ENCODE results near the gene OSBPL1A. TPM values are rescaled to one million over a fixed set of nuclear protein-coding genes. Genes with fewer than 3 reads are reported as not detected.
A peak's percentile ranks its signal among the peaks of the same experiment; 100 is the strongest.

The OSBPL1A gene
- total and polyA plus RNA-seq, 2 experiments from 2014 or later, result 23.1 to 33.3 TPM

DNA sequence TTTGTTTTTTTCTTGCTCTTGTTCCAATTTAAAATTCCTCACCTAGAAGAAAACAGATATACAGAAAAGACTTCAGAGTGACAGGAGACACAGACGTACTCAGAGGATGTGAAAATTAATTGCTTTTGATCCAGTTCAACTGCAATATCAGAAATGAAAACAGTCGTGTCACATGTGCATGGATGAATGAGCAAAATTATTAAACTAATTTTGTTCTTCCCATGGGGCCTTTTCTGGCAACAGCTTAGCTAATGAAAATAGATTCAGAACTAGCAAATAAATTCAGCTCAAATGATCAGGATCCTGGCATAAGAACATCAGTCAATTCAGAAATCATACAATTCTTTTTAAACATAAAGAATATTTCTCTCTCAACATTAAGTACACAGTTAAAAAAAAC lies 158.3 kb downstream of the OSBPL1A start:
- H3K27me3 ChIP-seq, result no peaks in the 10 kb centered on the region
- no peak for DNase-seq (ENCODE audit: low read depth in 1 of 2, low spot score in 1 of 2)
- no peaks in the 10 kb centered on the region for H3K36me3 ChIP-seq
- H3K9me3 ChIP-seq (ENCODE audit: low read depth), result no peaks in the 10 kb centered on the region
- peaks cover 18% of the 10 kb centered on the region for H3K4me1 ChIP-seq (ENCODE audit: low read depth)
- TF ChIP-seq, protein P1, sequence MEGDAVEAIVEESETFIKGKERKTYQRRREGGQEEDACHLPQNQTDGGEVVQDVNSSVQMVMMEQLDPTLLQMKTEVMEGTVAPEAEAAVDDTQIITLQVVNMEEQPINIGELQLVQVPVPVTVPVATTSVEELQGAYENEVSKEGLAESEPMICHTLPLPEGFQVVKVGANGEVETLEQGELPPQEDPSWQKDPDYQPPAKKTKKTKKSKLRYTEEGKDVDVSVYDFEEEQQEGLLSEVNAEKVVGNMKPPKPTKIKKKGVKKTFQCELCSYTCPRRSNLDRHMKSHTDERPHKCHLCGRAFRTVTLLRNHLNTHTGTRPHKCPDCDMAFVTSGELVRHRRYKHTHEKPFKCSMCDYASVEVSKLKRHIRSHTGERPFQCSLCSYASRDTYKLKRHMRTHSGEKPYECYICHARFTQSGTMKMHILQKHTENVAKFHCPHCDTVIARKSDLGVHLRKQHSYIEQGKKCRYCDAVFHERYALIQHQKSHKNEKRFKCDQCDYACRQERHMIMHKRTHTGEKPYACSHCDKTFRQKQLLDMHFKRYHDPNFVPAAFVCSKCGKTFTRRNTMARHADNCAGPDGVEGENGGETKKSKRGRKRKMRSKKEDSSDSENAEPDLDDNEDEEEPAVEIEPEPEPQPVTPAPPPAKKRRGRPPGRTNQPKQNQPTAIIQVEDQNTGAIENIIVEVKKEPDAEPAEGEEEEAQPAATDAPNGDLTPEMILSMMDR (IDR thresholded peaks at IDR 0.05; ENCODE audit: low read depth, low read length), result no peak
- no peak overlapping the region for H3K27ac ChIP-seq
- no peak overlapping the region for H3K4me3 ChIP-seq

DNA sequence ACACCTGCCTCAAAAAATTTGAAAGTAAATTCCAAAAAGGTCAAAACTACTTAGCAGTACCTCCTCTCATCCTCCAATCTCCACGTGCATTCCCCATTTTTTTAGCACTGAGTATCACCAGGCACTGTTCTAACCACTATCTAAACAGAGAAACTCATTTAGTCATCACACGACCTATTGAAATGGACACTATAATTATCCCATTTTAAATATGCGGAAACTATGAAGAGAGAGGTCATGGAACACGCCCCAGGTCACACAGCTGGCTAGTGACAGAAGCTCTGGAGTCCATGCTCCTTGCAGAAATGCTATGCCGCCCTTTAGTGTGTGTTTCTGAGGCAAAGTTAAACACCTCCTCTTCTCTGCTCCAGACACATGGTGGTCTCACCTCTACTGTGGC lies 159.2 kb downstream of the OSBPL1A start:
- H3K4me3 ChIP-seq, result no peak overlapping the region
- no peaks in the 10 kb centered on the region for H3K36me3 ChIP-seq
- TF ChIP-seq, protein P1 (IDR thresholded peaks at IDR 0.05; ENCODE audit: low read depth, low read length), result no peak
- no peak for DNase-seq (ENCODE audit: low read depth in 1 of 2, low spot score in 1 of 2)
- H3K4me1 ChIP-seq (ENCODE audit: low read depth), result peaks cover 9% of the 10 kb centered on the region
- no peak overlapping the region for H3K27ac ChIP-seq
- H3K9me3 ChIP-seq (ENCODE audit: low read depth), result no peaks in the 10 kb centered on the region
- no peaks in the 10 kb centered on the region for H3K27me3 ChIP-seq

DNA sequence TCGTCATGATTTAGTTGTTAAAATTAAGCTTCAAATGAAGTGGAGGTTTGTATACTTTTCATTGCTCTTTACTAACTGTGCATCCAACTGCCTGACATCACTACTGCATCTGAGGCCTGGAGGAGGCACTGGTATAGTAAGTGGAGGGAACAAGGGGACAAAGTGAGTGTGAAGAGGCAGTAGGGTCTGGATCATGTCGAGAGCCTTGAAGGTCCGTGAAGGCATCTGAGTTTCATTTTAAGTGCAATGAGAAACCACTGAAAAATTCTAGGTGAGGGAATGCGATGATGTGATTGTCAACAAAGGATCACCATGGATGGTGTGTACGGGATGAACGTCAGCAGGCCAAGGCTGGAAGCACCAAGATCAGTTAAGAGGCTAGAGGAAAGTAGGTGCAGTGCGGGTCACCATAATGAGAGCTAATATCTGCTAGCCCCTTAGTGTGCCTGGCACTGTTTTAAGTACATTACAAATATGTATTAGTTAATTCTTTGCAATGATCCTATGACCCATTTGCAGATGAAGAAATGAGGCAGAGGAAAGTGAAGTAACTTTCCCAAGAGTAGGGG lies 162.7 kb downstream of the OSBPL1A start:
- TF ChIP-seq, protein P1 (IDR thresholded peaks at IDR 0.05; ENCODE audit: low read depth, low read length), result no peak
- no peaks in the 10 kb centered on the region for H3K36me3 ChIP-seq
- no peak overlapping the region for H3K27ac ChIP-seq
- H3K4me3 ChIP-seq, result no peak overlapping the region
- H3K9me3 ChIP-seq (ENCODE audit: low read depth), result no peaks in the 10 kb centered on the region
- peaks cover 17% of the 10 kb centered on the region for H3K27me3 ChIP-seq
- peaks cover 4% of the 10 kb centered on the region for H3K4me1 ChIP-seq (ENCODE audit: low read depth)
- peak; percentile 32 to 49 for DNase-seq (ENCODE audit: low read depth in 1 of 2, low spot score in 1 of 2)

DNA sequence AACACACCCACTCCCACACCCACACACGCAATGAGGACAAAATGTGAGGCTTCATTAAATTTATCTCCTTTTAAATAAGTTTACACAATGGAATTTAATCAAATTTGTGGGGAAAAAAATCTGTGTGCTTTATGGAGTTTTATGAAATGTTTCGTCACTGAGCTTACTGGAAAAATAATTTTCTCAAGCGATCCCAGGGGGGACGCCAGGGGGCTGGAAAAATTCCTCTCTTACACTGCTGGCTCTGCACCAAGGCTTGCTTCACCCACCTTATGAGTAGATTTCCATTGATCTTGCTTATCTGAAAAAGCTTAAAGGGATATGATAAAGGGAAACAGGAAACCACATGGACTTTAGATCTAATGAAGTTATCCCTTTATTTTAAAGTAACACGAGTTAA lies 163.3 kb downstream of the OSBPL1A start:
- Histone ChIP-seq H3K36me3 (no peaks in the 10 kb centered on the region), H3K4me1 (ENCODE audit: low read depth) (peaks cover 4% of the 10 kb centered on the region), H3K27me3 (peaks cover 17% of the 10 kb centered on the region), H3K4me3 (no peak overlapping the region), H3K9me3 (ENCODE audit: low read depth) (no peaks in the 10 kb centered on the region), H3K27ac (no peak overlapping the region)
- peak in 1 of 2 donors; percentile 87 for DNase-seq (ENCODE audit: low read depth in 1 of 2, low spot score in 1 of 2)
- TF ChIP-seq, protein P1 (IDR thresholded peaks at IDR 0.05; ENCODE audit: low read depth, low read length), result peak; percentile 19

DNA sequence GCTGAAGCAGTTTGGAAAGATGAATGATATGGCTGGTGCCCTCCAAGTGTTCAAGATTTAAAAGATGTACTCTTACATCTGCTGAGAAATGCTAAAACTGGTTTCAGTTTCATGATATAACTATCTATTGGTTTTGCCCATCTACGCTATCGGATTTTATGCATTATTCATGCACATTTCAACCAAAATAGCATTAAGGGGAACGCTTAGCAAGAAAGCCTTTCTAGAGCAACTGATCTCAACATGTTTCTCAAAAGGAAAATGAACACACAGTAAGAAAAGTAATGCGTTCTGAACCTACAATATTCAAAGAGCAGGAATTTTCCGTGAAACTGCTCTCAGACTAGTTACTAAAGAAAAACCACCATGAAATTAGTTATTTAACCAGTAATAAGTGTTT lies 164.8 kb downstream of the OSBPL1A start:
- TF ChIP-seq, protein P1 (IDR thresholded peaks at IDR 0.05; ENCODE audit: low read depth, low read length), result no peak
- peaks cover 17% of the 10 kb centered on the region for H3K27me3 ChIP-seq
- H3K4me3 ChIP-seq, result no peak overlapping the region
- peaks cover 4% of the 10 kb centered on the region for H3K4me1 ChIP-seq (ENCODE audit: low read depth)
- no peak for DNase-seq (ENCODE audit: low read depth in 1 of 2, low spot score in 1 of 2)
- no peaks in the 10 kb centered on the region for H3K9me3 ChIP-seq (ENCODE audit: low read depth)
- H3K36me3 ChIP-seq, result no peaks in the 10 kb centered on the region
- H3K27ac ChIP-seq, result no peak overlapping the region
